Measurements from ENCODE around the gene MPZL1.

Gene MPZL1

DNA sequence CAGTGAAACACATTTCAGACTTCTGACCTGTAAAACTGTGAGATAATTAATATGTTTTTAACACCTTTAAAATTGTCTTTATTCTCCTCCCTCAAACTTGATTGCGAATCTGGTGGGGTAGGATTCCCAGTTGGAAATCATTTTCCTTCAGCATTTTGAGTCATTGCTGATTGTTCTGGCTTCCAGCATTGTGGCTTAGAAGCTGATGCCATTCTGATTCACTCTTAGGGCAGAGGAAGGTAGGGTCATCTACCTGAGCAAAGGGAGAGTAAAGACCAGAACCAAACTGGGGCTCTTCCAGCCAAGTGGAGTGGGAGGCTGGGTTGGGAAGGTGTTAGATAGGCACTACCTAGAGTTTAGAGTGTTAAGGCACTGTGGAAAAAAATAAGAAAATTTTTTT is 61.2 kb downstream of the MPZL1 start:
- no peak for DNase-seq
- Histone ChIP-seq H3K9me3 (no peaks in the 10 kb centered on the region), H3K4me1 (no peaks in the 10 kb centered on the region), H3K27me3 (no peaks in the 10 kb centered on the region), H3K4me3 (ENCODE audit: low read depth, low read length) (no peak overlapping the region), H3K36me3 (peaks cover 24% of the 10 kb centered on the region)
- TF ChIP-seq, protein P1, sequence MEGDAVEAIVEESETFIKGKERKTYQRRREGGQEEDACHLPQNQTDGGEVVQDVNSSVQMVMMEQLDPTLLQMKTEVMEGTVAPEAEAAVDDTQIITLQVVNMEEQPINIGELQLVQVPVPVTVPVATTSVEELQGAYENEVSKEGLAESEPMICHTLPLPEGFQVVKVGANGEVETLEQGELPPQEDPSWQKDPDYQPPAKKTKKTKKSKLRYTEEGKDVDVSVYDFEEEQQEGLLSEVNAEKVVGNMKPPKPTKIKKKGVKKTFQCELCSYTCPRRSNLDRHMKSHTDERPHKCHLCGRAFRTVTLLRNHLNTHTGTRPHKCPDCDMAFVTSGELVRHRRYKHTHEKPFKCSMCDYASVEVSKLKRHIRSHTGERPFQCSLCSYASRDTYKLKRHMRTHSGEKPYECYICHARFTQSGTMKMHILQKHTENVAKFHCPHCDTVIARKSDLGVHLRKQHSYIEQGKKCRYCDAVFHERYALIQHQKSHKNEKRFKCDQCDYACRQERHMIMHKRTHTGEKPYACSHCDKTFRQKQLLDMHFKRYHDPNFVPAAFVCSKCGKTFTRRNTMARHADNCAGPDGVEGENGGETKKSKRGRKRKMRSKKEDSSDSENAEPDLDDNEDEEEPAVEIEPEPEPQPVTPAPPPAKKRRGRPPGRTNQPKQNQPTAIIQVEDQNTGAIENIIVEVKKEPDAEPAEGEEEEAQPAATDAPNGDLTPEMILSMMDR (IDR thresholded peaks at IDR 0.05; ENCODE audit: low read depth, low read length), result no peak

DNA sequence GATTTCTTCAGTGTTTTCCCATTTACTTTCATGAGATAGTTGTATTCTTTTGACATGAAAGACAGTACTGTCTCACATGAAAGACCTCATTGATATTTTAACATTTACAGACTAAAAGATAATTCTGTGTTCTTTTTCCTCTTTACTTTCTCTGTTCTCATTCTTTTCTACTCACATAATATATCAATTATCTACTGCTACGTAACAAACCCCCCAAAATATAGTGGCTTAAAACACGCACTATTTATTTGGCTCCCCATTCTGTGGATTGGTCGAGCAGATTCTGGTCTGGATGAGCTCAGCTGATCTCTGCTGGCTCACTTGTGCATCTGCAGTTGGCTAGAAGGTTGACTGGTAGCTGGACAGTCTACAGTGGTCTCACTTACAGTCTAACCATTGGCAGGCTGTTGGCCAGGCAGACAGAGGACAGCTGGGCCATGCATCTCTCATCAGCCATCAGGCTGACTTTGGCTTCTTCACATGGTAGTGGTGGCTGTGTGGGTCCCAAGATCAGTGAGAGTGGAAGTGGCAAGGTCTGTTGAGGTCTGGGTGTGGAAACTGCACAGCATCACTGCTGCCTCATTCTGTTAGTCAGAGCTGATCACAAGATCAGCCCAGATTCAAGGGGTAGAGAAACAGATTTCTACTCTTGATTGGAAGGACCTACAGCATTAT is 63.2 kb downstream of the MPZL1 start:
- Histone ChIP-seq H3K36me3 (peaks cover 27% of the 10 kb centered on the region), H3K9me3 (no peaks in the 10 kb centered on the region), H3K27me3 (no peaks in the 10 kb centered on the region), H3K4me1 (no peaks in the 10 kb centered on the region), H3K4me3 (ENCODE audit: low read depth, low read length) (no peak overlapping the region)
- no peak for DNase-seq
- TF ChIP-seq, protein P1 (IDR thresholded peaks at IDR 0.05; ENCODE audit: low read depth, low read length), result no peak

DNA sequence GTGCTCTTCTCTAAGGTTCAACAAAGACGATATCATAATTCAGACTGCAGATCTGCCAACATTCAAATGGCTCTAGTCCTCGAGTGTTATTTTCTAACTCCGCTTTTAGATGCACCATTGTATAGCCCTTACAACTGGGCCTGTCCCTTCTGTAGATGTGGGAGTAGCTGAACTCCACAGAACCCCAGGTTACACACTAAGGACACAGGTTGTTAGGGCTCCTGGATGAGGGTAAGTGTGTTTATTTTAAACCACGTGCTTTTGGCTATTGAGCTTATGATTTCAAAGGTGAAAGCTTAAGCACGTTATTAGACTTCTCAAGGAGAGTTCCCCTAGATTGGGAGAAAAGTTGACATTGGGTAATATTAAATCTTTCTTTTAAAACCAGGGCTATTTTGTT is 64.7 kb downstream of the MPZL1 start:
- DNase-seq, result no peak
- Histone ChIP-seq H3K4me1 (no peaks in the 10 kb centered on the region), H3K27me3 (no peaks in the 10 kb centered on the region), H3K36me3 (peaks cover 30% of the 10 kb centered on the region), H3K4me3 (ENCODE audit: low read depth, low read length) (no peak overlapping the region), H3K9me3 (no peaks in the 10 kb centered on the region)
- TF ChIP-seq, protein P1 (IDR thresholded peaks at IDR 0.05; ENCODE audit: low read depth, low read length), result no peak

DNA sequence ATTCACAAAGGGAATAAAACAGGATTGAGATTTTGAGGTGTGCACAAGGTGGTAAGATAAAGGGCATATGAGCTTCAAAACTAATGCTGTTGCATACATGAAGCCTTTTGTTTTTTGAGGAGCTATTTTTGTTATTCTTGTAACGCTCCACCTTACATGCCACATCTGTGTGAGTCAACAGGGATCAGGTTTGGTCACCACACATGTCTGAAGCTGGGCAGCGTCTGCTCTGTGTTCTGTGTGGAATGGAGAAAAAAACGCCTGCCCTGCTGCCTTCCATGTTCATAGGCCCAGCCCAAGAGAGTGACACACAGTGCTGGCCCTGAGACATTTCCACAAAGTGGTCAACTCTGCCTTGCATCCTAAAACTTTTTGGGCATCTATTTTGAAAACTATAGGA is 67.7 kb downstream of the MPZL1 start:
- Histone ChIP-seq H3K4me1 (no peaks in the 10 kb centered on the region), H3K36me3 (peaks cover 30% of the 10 kb centered on the region), H3K27me3 (no peaks in the 10 kb centered on the region), H3K4me3 (ENCODE audit: low read depth, low read length) (no peak overlapping the region), H3K9me3 (no peaks in the 10 kb centered on the region)
- DNase-seq, result no peak
- TF ChIP-seq, protein P1 (IDR thresholded peaks at IDR 0.05; ENCODE audit: low read depth, low read length), result no peak

DNA sequence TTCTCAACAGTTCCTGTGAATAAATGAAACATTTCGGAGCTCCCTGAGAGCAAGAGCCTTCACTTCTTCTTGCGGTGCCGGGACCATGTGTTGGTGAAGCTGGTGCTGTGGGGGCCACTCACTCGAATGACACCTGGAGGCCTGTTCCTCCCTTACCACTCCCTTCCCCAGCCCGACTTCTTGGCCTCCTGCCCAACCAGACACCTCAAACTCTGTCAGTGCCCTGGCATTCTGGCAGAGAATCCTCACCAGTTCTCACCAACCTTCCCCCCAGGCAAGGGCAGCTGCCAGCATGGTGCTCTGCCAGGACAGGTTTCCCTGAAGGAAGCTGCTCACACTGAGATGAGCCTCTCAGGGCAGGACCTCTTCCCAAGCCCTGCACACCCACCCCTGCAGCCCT is 68.3 kb downstream of the MPZL1 start:
- no peaks in the 10 kb centered on the region for H3K27me3 ChIP-seq
- TF ChIP-seq, protein P1 (IDR thresholded peaks at IDR 0.05; ENCODE audit: low read depth, low read length), result no peak
- H3K9me3 ChIP-seq, result no peaks in the 10 kb centered on the region
- no peaks in the 10 kb centered on the region for H3K4me1 ChIP-seq
- H3K4me3 ChIP-seq (ENCODE audit: low read depth, low read length), result no peak overlapping the region
- peaks cover 25% of the 10 kb centered on the region for H3K36me3 ChIP-seq
- peak; percentile 39 for DNase-seq

DNA sequence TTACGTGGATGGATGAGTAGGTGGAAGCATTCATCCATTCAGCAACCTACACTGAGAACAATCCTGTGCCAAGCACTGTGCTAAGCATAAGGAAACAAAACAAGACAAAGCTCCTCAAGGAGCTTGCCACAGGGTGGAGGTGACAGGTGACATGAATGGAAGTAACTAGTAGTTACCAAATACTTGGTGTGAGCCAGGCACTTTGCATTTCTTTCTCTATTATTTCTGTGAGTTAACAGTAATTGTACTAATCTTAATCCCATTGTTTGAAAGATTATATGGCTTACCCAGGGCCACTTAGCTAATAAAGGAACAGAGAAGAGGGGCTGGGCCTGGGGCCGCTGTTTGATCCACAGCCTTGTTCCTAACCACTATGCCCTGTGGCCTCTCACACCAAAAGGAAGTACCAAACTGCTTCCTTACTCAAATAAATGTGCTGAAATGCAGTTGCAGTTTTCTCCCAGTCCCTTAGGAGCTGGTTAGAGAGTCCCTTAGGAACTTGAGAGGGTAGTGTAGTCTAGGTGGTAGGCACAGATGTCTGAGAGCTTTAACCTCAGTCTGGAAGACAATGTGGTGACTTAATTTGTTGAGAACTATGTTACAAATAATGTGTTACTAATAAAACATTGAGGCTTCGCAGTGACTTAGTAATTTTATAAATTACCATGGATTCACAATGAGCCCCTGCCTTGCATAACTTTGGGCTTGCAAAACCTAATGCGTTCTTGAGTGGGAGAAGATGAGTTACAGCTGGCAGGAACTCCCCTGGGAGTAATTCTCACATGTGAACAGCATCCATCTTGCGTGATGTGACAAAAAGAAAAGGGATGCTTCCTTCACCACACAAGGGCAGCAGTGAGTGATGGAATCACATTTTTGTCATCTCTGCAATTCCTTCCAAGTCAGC is 69.8 kb downstream of the MPZL1 start:
- Histone ChIP-seq H3K27me3 (no peaks in the 10 kb centered on the region), H3K36me3 (peaks cover 21% of the 10 kb centered on the region), H3K4me1 (no peaks in the 10 kb centered on the region), H3K4me3 (ENCODE audit: low read depth, low read length) (no peak overlapping the region), H3K9me3 (no peaks in the 10 kb centered on the region)
- TF ChIP-seq, protein P1 (IDR thresholded peaks at IDR 0.05; ENCODE audit: low read depth, low read length), result no peak
- DNase-seq, result no peak
